HG03025 (cell line): ENCODE measurements around the gene NAA50.

Experiments
- ATAC-seq: cut with Tn5 transposase; IDR thresholded peaks from one replicate; pipeline ENCODE4 v1.9.1; 2021; ENCODE audit warnings: mild to moderate bottlenecking, moderate library complexity; ENCODE audit not compliant: unreplicated experiment, low FRiP score

NAA50 gene

DNA sequence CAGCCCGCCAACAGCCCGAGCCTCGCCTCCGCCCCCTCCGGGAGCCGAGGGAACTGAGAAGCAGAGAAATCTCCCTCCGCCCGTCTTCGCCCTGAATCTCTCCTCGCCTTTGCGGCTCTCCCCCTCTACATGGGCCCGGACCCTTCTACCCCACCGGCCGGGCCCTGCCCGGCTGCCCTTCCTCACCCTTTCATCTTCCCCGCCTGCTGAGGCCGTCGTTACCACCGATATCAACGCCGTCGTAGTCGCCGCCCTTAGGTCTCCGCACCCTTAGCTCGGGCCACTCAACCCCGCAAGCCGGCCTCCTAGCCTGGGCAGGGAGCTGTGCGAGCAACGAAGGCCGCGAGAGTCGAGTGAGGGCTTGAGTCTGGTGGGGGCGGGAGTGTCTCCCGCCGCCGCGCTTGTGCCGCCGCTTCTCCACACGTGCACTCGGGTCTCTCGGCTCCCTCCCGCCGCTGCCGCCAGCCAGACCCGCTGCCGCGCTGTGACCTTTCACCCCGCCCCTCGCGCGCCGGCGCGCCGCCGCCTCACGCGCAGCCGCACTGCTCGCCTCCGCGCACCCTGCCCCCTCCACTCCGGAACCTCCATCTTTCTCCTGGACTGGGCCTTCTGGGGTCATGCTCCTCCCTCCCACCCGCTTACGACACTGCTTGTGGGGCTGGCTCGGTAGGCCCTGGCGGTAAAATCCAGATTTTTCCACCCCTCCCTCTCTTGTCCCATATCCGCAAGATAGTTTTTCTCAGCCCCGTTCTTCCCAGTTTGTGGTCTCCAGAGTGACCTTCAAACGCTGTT is at the start of gene NAA50:
Gene NAA50, minus strand, starts transcription at position 494 of the 792 bp plus-strand sequence. Its CDS starts 300 bp downstream, at position 194.
- ATAC-seq = peak; percentile 48

DNA sequence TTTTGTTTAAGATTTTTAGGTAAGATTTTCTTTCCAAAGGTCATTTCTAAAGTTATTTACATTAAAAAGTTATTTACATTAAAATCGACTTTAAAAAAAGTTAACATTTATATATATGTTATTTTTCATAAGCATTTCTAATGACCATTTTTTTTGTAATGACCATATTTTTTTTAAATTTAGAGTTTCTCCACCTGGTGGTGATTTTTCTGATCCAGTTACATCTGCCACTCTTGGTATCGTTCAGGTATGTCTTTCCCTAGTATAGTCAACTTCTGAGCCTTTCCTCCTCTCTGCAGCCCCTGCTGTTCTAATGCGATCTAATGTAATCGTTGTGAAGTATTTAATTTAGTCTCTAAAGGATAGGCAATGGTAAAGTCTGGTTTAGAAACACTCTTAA is 49.6 kb upstream of the NAA50 start:
- no peak for ATAC-seq

DNA sequence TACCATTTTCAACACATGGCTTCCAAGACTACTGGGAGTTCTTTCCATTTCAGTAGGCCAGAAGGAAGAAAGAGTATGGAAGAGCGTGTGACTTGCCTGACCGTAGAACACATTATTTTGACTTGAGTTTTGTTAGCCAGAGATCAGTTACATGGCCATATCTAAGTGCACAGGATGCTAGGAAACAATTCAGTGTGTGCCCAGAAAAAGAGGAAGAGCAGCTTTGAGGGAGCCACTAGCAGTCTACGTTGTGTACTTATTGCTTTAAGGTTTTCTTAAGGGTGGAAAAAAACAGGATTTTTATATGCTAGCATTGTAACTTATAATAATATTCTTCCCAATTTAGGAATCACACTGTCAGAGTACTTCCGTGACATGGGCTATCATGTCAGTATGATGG is 48.5 kb upstream of the NAA50 start:
- ATAC-seq = no peak

DNA sequence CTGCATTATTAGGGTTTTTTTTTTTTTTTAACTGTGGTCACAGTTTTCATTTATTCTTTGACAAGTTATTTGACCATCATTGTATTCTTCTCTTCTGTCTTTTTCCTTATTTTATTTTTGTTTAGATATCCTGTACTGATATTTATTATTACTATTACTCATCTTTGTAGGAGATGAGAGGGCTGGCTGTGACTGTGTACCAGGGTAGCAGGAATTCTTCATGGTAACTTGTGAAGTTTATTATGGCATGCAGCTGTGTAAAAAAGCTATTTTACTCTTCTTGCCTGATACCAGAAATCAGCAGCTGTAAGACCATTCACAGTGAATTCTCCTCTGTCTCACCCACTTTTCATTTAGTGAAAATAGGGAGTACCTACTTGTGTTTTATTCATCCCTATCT is 45.3 kb upstream of the NAA50 start:
- no peak for ATAC-seq

DNA sequence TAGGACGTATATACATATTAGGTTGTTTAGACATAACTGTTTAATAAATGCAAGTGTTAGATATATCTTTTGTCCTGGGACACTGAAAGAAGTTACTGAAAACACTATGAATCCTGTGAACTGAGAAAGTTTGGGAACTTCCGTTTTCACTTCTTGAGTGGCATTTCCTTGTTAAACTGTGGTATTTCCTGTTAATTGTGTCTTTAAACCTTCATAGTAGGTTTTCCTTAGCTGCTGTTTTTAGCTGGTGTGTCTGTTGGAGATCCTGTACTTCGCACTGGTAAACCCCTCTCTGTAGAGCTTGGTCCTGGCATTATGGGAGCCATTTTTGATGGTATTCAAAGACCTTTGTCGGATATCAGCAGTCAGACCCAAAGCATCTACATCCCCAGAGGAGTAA is 37.9 kb upstream of the NAA50 start:
- ATAC-seq = no peak

DNA sequence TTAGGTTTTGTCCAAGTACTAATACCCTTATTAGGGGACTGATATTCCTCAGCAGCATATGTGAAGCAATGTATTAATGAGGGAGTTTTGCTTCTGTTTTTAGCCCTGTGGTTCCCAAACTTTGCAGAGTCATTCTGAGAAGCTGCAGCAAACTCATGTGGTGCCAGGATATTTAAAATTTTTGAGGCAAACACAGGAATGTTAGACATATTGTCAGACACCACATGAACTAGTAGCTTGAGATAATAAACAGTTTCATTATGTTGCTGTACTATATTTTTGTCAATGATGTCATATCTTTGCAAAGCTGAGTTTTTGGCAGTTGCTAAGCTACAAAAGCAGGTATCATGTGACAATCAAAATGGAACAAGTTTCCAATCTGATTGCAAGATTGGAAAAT is 37.4 kb upstream of the NAA50 start:
- no peak for ATAC-seq

DNA sequence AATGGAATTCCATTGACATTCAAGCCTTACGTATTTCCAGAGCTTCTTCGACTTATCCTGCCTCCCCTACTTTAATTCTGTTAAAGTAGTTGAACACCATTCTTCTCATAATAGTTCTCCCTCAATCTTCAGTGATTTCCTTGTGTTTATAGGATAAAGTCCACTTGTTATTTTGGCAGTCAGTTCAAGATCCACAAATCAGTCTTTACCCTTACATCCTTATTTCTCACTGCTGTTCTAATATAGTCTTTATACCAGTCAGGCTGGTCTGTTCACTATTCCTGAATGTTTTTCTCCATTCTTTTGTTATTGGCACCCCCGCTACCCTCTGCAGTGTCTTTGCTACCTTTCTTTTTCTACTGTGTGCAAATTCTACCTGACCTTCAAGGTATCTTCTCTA is 30.5 kb upstream of the NAA50 start:
- no peak for ATAC-seq

DNA sequence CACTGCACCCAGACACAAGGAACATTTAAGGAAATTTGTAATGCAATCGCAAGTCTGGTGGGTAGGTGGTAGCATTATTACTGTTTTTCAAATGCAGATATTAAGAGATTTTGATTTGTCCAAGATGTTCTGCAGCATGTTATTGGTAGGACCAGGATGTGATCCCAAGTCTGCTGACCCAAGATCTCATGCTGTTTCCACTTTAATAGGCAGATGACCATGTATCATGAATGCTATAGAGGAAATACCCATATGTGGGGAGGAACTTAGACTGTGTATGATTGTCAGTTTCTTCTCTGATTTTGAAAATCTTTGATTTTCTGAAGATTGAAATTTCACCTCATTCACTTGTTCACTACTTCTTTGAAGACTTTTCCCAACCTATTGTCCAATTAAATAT is 29.5 kb upstream of the NAA50 start:
- ATAC-seq = no peak

DNA sequence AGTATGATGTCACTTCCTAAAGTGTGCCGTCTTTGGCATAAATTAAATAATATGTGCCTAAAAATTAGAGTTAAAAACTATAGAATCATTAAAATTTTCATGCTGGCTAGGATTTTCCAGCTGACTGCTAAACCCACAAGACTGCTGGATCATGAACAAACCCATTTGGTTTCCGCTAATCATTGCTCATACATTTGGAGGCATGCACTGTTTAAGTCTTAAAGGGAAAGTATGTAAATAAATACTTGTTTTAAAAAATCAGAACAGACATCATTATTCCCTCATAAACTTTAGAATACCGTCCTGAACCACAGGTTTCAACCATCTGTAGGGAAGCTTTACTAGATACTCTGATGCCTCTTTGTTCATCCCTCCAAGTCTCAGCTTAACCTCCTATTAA is 27.3 kb upstream of the NAA50 start:
- no peak for ATAC-seq

DNA sequence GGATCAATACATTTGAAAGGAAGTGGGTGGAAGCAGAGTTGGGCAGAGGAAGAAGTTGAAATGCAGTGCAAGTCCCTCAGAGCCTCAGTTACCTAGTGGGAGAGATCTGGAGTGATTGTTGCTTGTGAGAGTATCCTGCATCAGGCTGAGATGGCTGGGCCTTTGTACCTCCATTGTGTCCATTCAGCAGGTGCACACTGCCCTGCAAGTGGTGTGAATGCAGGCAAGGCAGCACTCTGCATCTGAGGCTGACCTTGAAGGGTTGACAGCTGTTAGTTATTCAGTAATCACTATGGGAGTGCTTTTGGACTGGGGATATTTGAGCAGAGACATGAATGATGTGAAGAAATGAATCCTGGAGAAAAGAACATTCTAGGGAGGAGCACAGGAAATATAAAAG is 25.9 kb upstream of the NAA50 start:
- no peak for ATAC-seq

DNA sequence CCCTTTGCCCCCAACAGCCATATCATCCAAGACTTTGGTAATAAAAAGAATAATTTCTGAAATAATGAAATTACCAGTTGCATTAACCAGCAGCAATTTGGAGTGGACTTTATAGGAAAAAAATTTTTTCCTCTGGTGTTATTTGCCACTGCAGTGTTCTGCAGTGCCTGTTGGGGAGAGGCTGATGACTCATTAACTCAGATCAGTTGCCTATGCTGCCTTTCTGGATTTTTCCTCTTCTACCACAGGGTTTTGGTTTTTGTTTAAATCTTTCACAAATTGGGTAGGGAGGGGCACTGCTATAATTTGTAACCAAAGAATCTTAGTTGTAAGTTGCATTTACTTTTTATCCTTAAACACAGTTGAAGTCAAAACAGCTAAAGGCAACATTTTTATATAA is 23.5 kb upstream of the NAA50 start:
- no peak for ATAC-seq

DNA sequence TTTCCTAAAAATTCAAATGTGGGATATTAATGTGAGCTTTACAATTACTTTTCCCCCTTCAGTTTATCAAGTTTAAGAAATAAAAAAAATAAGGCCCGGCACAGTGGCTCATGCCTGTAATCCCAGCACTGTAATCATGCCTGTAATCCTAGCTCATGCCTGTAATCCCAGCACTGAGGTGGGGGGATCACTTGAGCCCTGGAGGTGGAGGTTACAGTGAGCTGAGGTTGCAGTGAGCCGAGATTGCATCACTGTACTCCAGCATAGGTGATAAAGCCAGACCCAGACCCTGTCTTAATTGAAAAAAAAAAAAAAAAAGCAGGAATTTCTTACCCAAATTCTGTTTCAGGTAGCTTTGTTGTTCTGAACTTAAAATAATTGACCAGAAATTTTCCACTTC is 18.6 kb upstream of the NAA50 start:
- ATAC-seq = no peak

DNA sequence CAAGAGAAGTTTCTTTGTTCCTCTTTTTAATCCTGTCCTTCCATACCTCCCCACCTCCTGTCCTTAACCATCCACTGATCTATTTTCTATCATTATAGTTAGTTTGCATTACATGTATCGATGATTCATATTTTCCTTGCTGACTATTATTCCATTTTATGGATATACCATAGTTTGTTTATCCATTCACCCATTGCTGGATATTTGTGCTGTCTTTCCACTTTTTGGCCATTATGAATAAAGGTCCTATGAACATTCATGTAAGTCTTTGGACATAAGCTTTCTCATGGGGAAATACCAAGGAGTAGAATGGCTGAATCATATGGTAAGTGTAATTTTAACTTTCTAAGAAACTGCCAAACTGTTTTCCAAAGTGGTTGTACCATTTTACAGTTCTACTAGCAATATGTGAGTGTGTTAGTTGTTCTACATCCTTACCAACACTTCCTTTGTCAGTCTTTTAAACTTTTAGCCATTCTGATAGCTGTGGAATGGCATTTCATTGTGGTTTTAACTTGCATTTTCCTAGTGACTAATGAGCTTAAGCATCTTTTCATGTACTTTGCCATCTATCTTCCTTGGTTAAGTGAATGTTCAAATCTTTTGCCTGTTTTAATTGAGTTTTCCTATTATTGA is 12.5 kb upstream of the NAA50 start:
- no peak for ATAC-seq

DNA sequence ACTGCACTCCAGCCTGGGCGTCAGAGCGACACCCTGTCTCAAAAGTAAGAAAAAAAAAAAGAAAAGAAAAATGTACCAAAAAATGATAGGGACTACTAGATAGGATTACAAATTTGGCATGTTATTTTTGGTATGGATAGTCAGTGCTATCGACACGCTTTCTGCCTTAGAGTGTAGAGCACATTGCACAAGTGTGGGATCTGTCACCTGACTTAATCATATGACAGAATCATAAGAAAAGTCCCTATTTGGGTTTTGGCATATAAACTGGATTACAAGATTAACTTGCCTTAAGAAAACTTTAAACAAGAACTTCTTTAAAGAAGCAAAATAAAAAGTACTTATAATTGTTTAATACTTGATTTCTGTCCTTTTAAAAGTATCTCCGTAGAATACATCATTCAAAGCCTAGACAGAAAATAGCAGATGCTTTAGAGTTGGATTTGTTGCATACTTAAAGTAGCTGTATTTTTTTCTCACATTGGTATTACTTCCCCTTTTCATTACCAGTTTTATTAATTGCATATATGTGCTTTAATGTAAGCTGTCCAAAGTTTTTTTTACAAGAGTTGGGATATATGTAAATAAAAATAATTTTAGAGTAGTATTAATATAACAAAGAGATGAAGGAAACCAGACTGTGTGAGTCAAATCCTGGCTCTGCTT is 8.6 kb upstream of the NAA50 start:
- no peak for ATAC-seq

DNA sequence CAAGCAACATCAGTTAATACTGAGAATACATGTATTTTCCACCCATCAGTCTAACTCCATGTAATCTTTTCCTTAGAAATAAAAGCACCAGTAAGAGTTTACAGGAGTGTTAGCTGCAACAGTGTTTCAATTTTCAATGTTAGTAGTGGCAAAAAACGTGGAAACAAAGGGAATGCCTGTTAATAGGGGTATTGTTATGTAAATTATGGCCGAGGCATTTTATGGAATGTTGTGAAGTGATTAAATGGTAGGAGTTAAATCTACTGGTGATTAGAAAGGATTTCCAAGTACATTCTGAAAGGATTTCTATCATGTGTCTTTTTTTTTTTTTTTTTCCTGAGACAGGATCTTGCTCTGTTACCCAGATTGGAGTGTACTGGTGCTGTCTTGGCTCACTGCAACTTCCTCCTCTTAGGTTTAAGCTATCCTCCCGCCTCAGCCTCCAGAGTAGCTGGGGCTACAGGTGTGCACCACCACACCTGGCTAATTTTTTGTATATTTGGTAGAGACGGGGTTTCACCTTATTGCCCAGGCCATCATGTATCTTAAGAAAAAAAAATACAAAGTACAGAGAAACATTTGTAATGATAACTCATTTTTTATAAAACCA is 7.4 kb upstream of the NAA50 start:
- ATAC-seq = no peak

DNA sequence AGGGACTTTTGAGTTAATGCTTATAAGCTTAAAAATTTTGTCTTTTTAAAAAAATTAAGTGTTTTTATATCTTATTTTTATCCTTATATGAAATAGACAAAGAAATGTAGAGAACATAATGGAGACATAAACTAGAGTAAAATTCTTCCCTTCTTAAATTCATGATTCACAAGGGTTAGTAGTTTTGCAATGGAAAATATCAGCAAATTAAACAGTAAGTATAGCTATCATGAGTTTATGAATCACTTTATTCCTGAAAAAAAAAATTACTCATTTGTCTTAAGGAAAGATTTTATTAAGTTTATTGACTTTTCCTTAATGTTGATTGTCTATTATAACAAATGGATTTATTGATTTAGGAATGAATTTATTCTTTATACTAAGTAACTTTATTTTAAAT is 5.1 kb upstream of the NAA50 start:
- ATAC-seq = no peak

DNA sequence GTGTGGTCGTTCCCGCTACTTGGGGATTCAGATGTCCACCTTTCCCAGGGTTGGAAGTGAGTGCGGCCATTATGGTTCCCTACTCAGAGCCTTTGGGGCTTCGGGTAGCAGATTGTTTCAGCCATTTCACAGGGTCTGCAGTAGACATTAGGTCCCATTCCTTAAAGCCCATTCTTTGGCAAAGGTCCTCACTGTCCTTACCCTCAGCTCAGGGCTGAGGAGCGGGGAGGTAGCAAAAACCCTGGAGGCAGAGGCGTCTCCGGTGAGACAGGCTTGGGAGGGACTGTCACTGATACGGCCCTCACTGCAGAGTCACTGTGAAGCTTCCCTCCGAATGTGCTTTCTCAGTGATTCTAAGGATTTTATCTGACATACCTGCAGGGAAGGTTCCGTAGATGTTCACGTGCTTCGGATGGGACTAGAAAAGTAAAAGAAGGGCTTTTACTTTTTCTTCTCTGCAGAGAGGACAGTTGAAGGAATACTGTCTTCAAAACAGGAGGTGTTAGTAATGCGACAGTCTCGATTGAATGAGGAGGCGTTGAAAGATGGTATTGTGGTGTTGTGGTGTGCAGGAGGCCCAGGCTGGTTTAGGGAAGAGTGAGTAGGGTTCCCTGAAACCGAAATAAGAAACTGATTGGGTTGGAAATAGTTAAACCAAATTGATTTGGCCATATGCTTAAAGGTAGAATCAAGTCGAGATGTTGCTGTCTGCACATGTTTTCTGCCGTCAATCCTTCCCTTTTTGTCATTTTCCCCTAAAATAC is 1.4 kb upstream of the NAA50 start:
- peak; percentile 0 for ATAC-seq

DNA sequence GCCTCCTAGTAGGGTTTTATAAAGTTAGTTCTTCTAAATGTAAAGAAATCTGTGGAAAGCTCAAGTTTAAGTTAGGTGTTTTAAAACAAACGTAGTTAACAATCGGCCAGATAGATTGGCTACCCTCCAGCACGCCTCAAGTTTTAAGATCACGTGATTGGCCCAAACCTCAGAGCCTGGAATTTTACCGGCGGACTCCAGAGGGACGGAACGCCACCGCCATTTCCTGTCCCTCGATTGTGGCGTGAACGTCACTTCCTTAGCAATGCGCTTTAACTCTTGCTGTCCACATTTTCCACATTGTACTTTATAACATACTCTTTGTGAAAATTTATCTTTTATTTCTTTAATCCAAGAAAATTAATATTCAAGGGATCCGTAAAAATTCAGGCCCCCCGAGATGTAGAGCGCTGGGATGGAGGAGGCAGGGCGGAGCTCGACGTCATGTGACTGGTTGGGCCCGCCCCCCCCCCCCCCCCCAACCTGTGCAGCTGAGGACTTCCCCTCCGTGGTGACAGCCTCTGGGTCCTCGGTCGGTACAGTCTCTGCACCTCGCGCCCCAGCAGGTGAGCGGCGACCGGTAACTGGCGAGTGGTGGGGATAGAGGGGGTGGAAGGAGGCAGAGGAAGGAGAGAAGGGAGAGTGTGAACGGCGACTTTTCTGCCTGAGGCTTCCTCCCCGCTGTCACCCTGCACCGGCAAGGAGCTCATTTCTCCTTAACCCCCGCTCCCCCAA is 666 bp upstream of the NAA50 start, which contains the start of gene ATP6V1A:
Gene ATP6V1A, plus strand, starts transcription at position 488 of the 735 bp plus-strand sequence. CDS start 31,719 bp downstream, outside the sequence.
- peak; percentile 46 for ATAC-seq

DNA sequence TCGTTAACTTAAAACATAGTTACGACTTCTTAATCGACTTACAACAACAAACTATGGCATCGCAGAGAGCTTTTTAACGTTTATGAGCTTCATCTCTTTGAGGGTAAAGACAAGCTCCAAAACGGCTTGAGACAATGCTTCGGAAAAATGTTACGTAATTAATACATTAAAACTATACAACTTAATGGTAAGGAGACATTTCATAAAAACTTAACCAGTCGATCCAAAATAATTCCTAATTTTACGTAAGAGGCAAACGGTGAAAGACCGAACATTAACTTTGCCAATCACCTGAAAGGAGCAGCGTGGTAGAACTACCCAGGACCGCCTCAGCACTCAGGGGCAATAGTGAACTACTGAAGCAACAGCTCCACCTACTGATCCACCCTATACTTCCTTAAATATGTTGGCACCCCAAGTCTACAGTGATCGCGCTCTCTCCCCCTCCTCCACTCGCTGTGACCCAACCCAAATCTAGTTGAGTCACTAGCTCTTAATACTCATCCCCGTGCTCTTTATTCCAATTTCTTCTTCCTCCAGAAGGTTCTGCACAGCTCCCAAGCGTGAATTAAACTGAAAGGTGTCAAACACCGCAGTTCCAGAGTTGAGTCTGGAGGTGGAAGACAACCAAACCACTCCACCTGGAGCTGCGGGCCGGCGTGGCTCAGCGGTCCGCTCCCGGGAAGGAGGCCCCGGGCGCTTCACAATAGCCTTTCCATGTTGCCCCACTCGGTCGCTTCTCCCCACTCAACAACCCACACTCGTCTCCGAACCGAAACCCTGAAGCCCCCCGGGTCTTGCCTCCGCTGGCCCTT is 901 bp downstream of the NAA50 start:
- peak; percentile 40 for ATAC-seq
